ENCODE results near the gene TMEM119.
"Not testable (repeated sequence)": the region's sequence is repeated elsewhere in the genome, so short reads cannot be mapped to it uniquely, and the experiment has no call there.

Gene TMEM119

GRCh38 chr12:108582978-108583770 is 14.7 kb downstream of the TMEM119 start:
- DNase-seq (ENCODE audit: low read depth), result no peak

- no peak for DNase-seq (ENCODE audit: low read depth)
Observed at GRCh38 chr12:108582509-108582908, 15.4 kb downstream of the TMEM119 start.

GRCh38 chr12:108581311-108582227 is 16.3 kb downstream of the TMEM119 start:
- DNase-seq (ENCODE audit: low read depth), result no peak

- DNase-seq (ENCODE audit: low read depth), result no peak
Observed at GRCh38 chr12:108580531-108580930, 17.4 kb downstream of the TMEM119 start.

- DNase-seq (ENCODE audit: low read depth), result no peak
Observed at GRCh38 chr12:108578813-108579212, 19.1 kb downstream of the TMEM119 start.

DNA sequence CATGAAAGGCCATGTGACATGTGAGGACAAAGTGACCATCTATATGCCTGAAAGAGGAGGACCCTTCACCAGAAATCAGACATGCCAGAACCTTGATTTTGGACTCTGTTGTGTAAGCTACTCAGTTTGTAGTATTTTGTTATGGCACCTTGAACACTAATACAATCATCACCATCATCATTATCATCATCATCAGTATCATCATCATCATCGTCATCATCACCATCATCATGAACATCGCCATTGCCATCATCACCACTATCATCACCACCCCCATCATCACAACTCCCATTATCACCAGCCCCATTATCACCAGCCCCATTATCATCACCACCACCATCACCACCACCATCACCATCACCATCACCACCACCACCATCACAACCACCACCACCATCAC is 19.6 kb downstream of the TMEM119 start:
- DNase-seq (ENCODE audit: low read depth), result no peak

- DNase-seq (ENCODE audit: low read depth), result no peak
Observed at GRCh38 chr12:108577458-108577857, 20.4 kb downstream of the TMEM119 start.

DNA sequence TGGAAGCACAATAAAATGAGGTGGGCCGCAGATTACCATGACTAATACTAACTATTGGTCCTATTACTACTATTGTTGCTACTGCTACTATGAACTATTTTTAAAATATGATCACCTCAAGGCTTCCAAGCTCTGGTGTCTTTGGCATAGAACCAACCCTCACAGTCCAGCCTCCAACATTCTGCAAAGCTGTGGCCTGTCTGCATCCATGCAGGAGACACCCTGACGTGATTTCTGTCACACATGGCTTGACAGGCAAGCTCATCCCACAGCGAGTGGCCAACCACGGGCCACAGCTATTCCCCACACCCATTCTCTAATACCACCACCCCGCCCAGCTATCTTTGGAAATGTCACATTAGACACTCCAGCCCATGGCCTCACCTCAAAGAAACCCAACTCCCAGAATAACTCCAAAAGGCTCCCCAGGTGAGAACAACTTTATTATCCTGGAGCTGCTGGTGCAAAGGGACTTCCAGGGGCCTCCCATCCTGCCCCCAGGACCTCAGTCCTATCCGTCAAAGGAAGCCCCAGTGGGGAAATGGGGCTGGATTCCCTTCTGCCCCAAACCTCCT is 21.1 kb downstream of the TMEM119 start:
- no peak for DNase-seq (ENCODE audit: low read depth)

- DNase-seq (ENCODE audit: low read depth), result no peak
Observed at GRCh38 chr12:108575199-108575912, 22.5 kb downstream of the TMEM119 start.

DNA sequence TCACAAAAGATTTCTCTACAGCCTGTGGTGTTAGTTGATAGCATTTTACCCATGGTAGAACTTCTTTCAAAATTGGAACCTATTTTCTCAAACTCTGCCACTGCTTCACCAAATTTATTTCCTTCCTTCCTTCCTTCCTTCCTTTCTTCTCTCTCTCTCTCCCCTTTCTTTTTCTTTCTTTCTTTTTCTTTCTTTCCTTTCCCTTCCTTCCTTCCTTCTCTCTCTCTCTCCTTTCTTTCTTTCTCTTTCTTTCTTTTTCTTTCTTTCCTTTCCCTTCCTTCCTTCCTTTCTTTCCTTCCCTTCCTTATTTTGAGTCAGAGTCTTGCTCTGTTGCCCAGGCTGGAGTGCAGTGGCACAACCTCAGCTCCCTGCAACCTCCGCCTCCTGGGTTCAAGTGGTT is 23.6 kb downstream of the TMEM119 start:
- not testable (repeated sequence) for DNase-seq (ENCODE audit: low read depth)

- DNase-seq (ENCODE audit: low read depth), result no peak
Observed at GRCh38 chr12:108573317-108573716, 24.6 kb downstream of the TMEM119 start.

- no peak for DNase-seq (ENCODE audit: low read depth)
Observed at GRCh38 chr12:108572166-108572790, 25.6 kb downstream of the TMEM119 start.

- no peak for DNase-seq (ENCODE audit: low read depth)
Observed at GRCh38 chr12:108571609-108572165, 26.2 kb downstream of the TMEM119 start.

- DNase-seq (ENCODE audit: low read depth), result no peak
Observed at GRCh38 chr12:108570743-108571608, 26.9 kb downstream of the TMEM119 start.

- no peak for DNase-seq (ENCODE audit: low read depth)
Observed at GRCh38 chr12:108568338-108569154, 29.3 kb downstream of the TMEM119 start.

GRCh38 chr12:108567406-108568337 is 30.2 kb downstream of the TMEM119 start:
- DNase-seq (ENCODE audit: low read depth), result no peak

DNA sequence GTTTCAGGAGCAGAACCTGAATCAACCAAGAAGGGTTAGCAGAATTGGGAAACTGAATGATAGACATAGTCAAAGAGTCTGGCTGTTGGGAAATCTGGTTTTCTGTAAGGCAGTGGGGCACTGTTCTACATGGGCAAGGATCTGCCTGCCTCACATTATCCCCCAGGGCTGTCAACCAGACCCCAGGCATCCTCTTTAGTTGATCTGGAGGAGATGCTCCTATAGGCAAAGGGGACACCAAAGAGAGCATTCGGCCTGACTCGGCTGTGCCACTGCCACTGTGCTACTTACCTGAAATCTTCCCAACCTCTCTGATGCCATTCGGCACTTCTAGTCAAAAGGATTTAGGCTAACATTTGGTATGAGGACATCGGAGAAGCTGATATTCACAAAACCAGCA is 31.4 kb downstream of the TMEM119 start:
- no peak for DNase-seq (ENCODE audit: low read depth)

DNA sequence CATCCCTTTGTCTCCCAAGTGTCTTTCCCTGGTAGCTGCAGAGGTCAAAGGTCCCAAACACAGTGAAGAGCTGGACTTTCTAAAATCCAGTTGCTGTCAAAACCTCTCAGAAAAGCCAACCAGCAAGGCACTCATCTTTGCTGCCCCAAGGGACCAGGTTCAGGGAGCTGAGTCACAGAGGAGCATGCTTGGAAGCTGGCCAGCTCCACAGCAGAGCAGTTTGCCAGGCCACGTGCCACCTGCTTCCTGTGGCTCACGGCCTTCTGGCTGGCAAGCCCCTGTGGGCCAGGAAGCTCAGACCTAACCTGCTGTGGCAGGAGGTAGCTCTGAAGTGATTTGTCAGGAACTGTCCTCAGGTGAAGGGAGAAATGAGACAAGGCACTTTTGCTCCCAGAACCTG is 31.9 kb downstream of the TMEM119 start:
- peak; percentile 72 for DNase-seq (ENCODE audit: low read depth)

Data from GM04504 (cell line).